Neural cell (in vitro differentiated cells): ENCODE data around the gene SLC28A3. TPM values are rescaled to one million over a fixed set of nuclear protein-coding genes. Genes with fewer than 3 reads are reported as not detected.

Experiments used
- H2AFZ ChIP-seq: fragments of 200-600, 300-800 bp; sonication (generic), shearing (Covaris generic); 2 replicates; pipeline ENCODE4 v1.6.0; 2014; ENCODE audit warnings: low read depth, mild to moderate bottlenecking, antibody characterized with exemption, low read length, moderate library complexity
- H3F3A ChIP-seq: fragments of 200-600 bp; shearing (Covaris generic); 2 replicates; pipeline ENCODE4 v1.6.1; 2016; ENCODE audit warnings: mild to moderate bottlenecking, moderate library complexity, mixed read lengths, antibody characterized with exemption, low read length; ENCODE audit not compliant: insufficient read depth, poor library complexity, severe bottlenecking
- H3K27ac ChIP-seq: fragments of 200-600, 300-800 bp; sonication (generic), shearing (Covaris generic); 2 replicates; pipeline ENCODE4 v1.5.1; 2014; ENCODE audit warnings: mild to moderate bottlenecking, low read length, moderate library complexity
- H3K27me3 ChIP-seq: fragments of 300-800, 200-600 bp; sonication (generic), shearing (Covaris generic); 2 replicates; pipeline ENCODE4 v1.6.0; 2014; ENCODE audit warnings: mild to moderate bottlenecking, low read depth, low read length, moderate library complexity; ENCODE audit not compliant: insufficient read depth
- H3K36me3 ChIP-seq: fragments of 300-800, 200-600 bp; sonication (generic), shearing (Covaris generic); 2 replicates; pipeline ENCODE4 v1.5.1; 2014; ENCODE audit warnings: mild to moderate bottlenecking, antibody characterized with exemption, low read length, moderate library complexity; ENCODE audit not compliant: insufficient read depth
- H3K4me2 ChIP-seq: fragments of 300-800, 200-600 bp; sonication (generic), shearing (Covaris generic); 2 replicates; pipeline ENCODE4 v1.6.0; 2014; ENCODE audit warnings: mild to moderate bottlenecking, low read length
- H3K4me3 ChIP-seq: fragments of 300-800, 200-600 bp; sonication (generic), shearing (Covaris generic); 2 replicates; pipeline ENCODE4 v1.5.1; 2014; ENCODE audit warnings: mild to moderate bottlenecking, low read length, moderate library complexity
- H3K79me2 ChIP-seq: fragments of 200-600 bp; shearing (Covaris generic); replicated peaks from 2 replicates; pipeline ENCODE4 v1.6.0; 2014; ENCODE audit warnings: mild to moderate bottlenecking, low read length, moderate library complexity; ENCODE audit not compliant: insufficient read depth
- H3K9ac ChIP-seq: fragments of 300-800, 200-600 bp; sonication (generic), shearing (Covaris generic); 2 replicates; pipeline ENCODE4 v1.6.1; 2016; ENCODE audit warnings: mild to moderate bottlenecking, low read length, mixed read lengths
- H3K9me2 ChIP-seq: fragments of 200-600 bp; shearing (Covaris generic); 2 replicates; pipeline ENCODE4 v1.6.1; 2016; ENCODE audit warnings: mild to moderate bottlenecking, low read length, mixed read lengths; ENCODE audit not compliant: insufficient read depth
- H3K9me3 ChIP-seq: fragments of 200-600, 300-800 bp; sonication (generic), shearing (Covaris generic); 2 replicates; pipeline ENCODE4 v1.6.1; 2016; ENCODE audit warnings: mild to moderate bottlenecking, mixed run types, low read length, moderate library complexity, mixed read lengths
- H4K20me1 ChIP-seq: fragments of 200-600 bp; shearing (Covaris generic); 2 replicates; pipeline ENCODE4 v1.6.1; 2016; ENCODE audit warnings: mild to moderate bottlenecking, mixed run types; ENCODE audit not compliant: insufficient read depth
- EP300 ChIP-seq: fragments of 450-650 bp; conservative IDR thresholded peaks from 2 replicates; pipeline ENCODE4 v1.6.1; 2014; ENCODE audit warnings: antibody characterized with exemption, mild to moderate bottlenecking, moderate library complexity; ENCODE audit not compliant: poor library complexity, severe bottlenecking
- EZH2 ChIP-seq: fragments of 200-600, 300-800 bp; shearing (Covaris generic), sonication (generic); IDR thresholded peaks from 2 replicates; pipeline ENCODE4 v1.6.1; 2014; ENCODE audit warnings: antibody characterized with exemption, low read length, borderline replicate concordance, mild to moderate bottlenecking; ENCODE audit not compliant: insufficient read depth, poor library complexity, severe bottlenecking
- MXI1 ChIP-seq: fragments of 450-650 bp; conservative IDR thresholded peaks from 2 replicates; pipeline ENCODE4 v1.6.1; 2014; ENCODE audit warnings: antibody characterized with exemption, mild to moderate bottlenecking; ENCODE audit not compliant: poor library complexity, severe bottlenecking
- POLR2AphosphoS5 ChIP-seq: IDR thresholded peaks from 2 replicates; pipeline ENCODE4 v1.6.1; 2012
- RAD21 ChIP-seq: fragments of 450-650 bp; conservative IDR thresholded peaks from 2 replicates; pipeline ENCODE4 v1.6.1; 2014; ENCODE audit warnings: antibody characterized with exemption, mild to moderate bottlenecking, moderate library complexity
- SMC3 ChIP-seq: fragments of 450-650 bp; conservative IDR thresholded peaks from 2 replicates; pipeline ENCODE4 v1.6.1; 2014; ENCODE audit warnings: antibody characterized with exemption, mild to moderate bottlenecking, moderate library complexity; ENCODE audit not compliant: poor library complexity
- TAF1 ChIP-seq: IDR thresholded peaks from 2 replicates; pipeline ENCODE4 v1.6.1; 2012; ENCODE audit warnings: low read depth
- polyA plus RNA-seq: library from polyadenylated mRNA; depleted of rRNA; stranded (reverse); fragments of >200 nt; gene quantifications from 2 replicates; pipeline ENCODE4 v1.2.3, GENCODE V29; 2014
- TF ChIP-seq, protein P1 (sequence below): fragments of 450-650 bp; IDR thresholded peaks from 2 replicates; pipeline ENCODE4 v1.5.1; 2014; ENCODE audit warnings: antibody characterized with exemption, mild to moderate bottlenecking, moderate library complexity; ENCODE audit not compliant: poor library complexity, severe bottlenecking
- TF ChIP-seq, protein P2 (sequence below): IDR thresholded peaks from 2 replicates; pipeline ENCODE4 v1.6.1; 2012; ENCODE audit warnings: borderline replicate concordance

The SLC28A3 gene
- polyA plus RNA-seq, 1 donor from 2014 or later = not detected

DNA sequence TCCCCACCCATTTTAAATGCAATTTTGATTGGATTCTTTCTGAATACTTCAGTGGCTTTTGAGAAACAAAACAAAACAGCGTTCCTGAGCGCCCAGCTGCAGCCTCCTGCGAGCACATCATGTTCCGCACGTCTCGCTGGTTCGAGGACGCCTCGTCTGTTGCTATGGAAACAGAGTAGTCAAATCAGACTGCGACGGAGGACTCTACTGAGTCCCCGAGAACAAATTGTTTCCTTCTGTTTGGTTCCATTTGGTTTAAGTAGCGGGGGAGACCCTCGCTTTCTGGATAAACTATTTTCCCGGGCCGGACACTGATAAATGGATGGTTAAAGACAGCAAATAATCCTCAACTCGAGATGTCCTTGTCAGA lies 69.0 kb downstream of the SLC28A3 start:
- no peaks in the 10 kb centered on the region for H3K9me2 ChIP-seq
- no peaks in the 10 kb centered on the region for H4K20me1 ChIP-seq
- H3F3A ChIP-seq = no peaks in the 10 kb centered on the region
- peak overlapping the region; percentile 58 for H3K9ac ChIP-seq
- H3K36me3 ChIP-seq = no peaks in the 10 kb centered on the region
- H2AFZ ChIP-seq = no peak overlapping the region
- no peaks in the 10 kb centered on the region for H3K79me2 ChIP-seq
- H3K4me3 ChIP-seq = peak overlapping the region; percentile 59
- no peaks in the 10 kb centered on the region for H3K27me3 ChIP-seq
- peak overlapping the region; percentile 83 for H3K27ac ChIP-seq
- H3K9me3 ChIP-seq = no peaks in the 10 kb centered on the region
- H3K4me2 ChIP-seq = peak overlapping the region; percentile 96
- TF ChIP-seq POLR2AphosphoS5 (peak; percentile 64), SMC3 (peak; percentile 40), EP300 (peak; percentile 43), RAD21 (peak; percentile 27), MXI1 (peak; percentile 95), EZH2 (no peak)

DNA sequence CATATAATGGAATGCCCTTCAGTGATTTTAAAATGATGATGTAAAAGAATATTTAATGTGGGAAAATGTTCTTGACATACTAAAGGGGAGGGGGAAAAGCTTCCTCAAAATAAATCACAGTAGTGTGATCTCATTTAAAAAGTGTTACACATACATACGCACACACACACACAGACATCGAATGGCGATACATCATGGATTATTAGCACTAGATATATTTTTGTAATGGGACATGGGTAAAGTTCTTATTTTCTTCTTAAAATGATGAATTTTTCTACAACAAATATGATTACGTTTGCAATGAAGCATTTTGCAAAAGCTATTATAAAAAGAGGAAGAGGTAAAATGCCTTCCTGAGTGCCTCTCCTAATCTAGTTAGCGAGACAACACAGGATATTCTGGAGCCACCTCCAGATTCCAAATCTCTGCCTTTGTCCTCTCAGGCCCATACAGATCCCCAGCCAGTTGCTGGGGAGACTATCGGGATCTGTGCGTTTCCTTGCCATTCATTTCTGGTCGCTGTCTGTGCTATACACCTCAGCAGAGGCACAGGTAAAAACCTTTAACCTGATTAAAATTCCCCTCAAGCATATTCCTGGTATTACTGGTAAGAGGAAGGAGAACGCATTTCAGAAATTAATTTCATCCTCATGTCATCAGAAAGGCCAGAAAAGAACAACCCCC lies 69.6 kb downstream of the SLC28A3 start:
- Histone ChIP-seq H2AFZ (no peak overlapping the region), H3K9ac (peak overlapping the region; percentile 58), H3K4me3 (peak overlapping the region; percentile 59), H3F3A (no peaks in the 10 kb centered on the region), H3K36me3 (no peaks in the 10 kb centered on the region), H3K9me3 (no peaks in the 10 kb centered on the region), H3K27me3 (no peaks in the 10 kb centered on the region), H3K27ac (peak overlapping the region; percentile 83), H3K9me2 (no peaks in the 10 kb centered on the region), H4K20me1 (no peaks in the 10 kb centered on the region), H3K4me2 (peak overlapping the region; percentile 96), H3K79me2 (no peaks in the 10 kb centered on the region)
- TF ChIP-seq, protein P1, sequence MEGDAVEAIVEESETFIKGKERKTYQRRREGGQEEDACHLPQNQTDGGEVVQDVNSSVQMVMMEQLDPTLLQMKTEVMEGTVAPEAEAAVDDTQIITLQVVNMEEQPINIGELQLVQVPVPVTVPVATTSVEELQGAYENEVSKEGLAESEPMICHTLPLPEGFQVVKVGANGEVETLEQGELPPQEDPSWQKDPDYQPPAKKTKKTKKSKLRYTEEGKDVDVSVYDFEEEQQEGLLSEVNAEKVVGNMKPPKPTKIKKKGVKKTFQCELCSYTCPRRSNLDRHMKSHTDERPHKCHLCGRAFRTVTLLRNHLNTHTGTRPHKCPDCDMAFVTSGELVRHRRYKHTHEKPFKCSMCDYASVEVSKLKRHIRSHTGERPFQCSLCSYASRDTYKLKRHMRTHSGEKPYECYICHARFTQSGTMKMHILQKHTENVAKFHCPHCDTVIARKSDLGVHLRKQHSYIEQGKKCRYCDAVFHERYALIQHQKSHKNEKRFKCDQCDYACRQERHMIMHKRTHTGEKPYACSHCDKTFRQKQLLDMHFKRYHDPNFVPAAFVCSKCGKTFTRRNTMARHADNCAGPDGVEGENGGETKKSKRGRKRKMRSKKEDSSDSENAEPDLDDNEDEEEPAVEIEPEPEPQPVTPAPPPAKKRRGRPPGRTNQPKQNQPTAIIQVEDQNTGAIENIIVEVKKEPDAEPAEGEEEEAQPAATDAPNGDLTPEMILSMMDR = no peak
- TF ChIP-seq RAD21 = no peak
- TF ChIP-seq EP300 = no peak
- no peak for TF ChIP-seq TAF1
- TF ChIP-seq MXI1 = no peak
- TF ChIP-seq POLR2AphosphoS5 = no peak
- no peak for TF ChIP-seq SMC3
- TF ChIP-seq, protein P2, sequence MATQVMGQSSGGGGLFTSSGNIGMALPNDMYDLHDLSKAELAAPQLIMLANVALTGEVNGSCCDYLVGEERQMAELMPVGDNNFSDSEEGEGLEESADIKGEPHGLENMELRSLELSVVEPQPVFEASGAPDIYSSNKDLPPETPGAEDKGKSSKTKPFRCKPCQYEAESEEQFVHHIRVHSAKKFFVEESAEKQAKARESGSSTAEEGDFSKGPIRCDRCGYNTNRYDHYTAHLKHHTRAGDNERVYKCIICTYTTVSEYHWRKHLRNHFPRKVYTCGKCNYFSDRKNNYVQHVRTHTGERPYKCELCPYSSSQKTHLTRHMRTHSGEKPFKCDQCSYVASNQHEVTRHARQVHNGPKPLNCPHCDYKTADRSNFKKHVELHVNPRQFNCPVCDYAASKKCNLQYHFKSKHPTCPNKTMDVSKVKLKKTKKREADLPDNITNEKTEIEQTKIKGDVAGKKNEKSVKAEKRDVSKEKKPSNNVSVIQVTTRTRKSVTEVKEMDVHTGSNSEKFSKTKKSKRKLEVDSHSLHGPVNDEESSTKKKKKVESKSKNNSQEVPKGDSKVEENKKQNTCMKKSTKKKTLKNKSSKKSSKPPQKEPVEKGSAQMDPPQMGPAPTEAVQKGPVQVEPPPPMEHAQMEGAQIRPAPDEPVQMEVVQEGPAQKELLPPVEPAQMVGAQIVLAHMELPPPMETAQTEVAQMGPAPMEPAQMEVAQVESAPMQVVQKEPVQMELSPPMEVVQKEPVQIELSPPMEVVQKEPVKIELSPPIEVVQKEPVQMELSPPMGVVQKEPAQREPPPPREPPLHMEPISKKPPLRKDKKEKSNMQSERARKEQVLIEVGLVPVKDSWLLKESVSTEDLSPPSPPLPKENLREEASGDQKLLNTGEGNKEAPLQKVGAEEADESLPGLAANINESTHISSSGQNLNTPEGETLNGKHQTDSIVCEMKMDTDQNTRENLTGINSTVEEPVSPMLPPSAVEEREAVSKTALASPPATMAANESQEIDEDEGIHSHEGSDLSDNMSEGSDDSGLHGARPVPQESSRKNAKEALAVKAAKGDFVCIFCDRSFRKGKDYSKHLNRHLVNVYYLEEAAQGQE = no peak
